Osteocyte (in vitro differentiated cells): Measurements from ENCODE around the gene GBGT1. TPM values are rescaled to one million over a fixed set of nuclear protein-coding genes. Genes with fewer than 3 reads are reported as not detected.

ENCODE experiments used
- DNase-seq: peaks from one replicate; pipeline ENCODE4 v3.0.0; 2021; ENCODE audit warnings: mixed read lengths; ENCODE audit not compliant: unreplicated experiment; ENCODE audit errors: extremely low spot score
- H3K27ac Mint-ChIP-seq: one replicate; pipeline ENCODE4 v1.8.0; 2021; ENCODE audit warnings: mild to moderate bottlenecking, mixed read lengths; ENCODE audit not compliant: unreplicated experiment
- H3K27me3 Mint-ChIP-seq: one replicate; pipeline ENCODE4 v1.8.0; 2021; ENCODE audit warnings: mixed read lengths; ENCODE audit not compliant: unreplicated experiment
- H3K36me3 Mint-ChIP-seq: one replicate; pipeline ENCODE4 v1.8.0; 2021; ENCODE audit warnings: mixed read lengths; ENCODE audit not compliant: unreplicated experiment
- H3K4me1 Mint-ChIP-seq: one replicate; pipeline ENCODE4 v1.8.0; 2021; ENCODE audit warnings: mixed read lengths; ENCODE audit not compliant: unreplicated experiment
- H3K4me3 Mint-ChIP-seq: one replicate; pipeline ENCODE4 v1.8.0; 2021; ENCODE audit warnings: mild to moderate bottlenecking, moderate library complexity, mixed read lengths; ENCODE audit not compliant: unreplicated experiment
- H3K9me3 Mint-ChIP-seq: one replicate; pipeline ENCODE4 v1.8.0; 2021; ENCODE audit warnings: mixed read lengths; ENCODE audit not compliant: unreplicated experiment
- CTCF ChIP-seq: fragments of 200-600 bp; sonication (generic); IDR thresholded peaks from 2 replicates; pipeline ENCODE4 v1.5.0; 2021; ENCODE audit warnings: antibody characterized with exemption, mild to moderate bottlenecking, moderate library complexity
- total RNA-seq: library from RNA; stranded (reverse); gene quantifications from 2 replicates; pipeline ENCODE4 v1.2.1, GENCODE V29; 2021

The GBGT1 gene
- total RNA-seq, 1 donor from 2014 or later: 4.1 TPM

- H3K9me3 Mint-ChIP-seq: no peaks in the 10 kb centered on the region
- H3K36me3 Mint-ChIP-seq: no peaks in the 10 kb centered on the region
- H3K27me3 Mint-ChIP-seq: peaks cover 18% of the 10 kb centered on the region
- H3K27ac Mint-ChIP-seq: no peak overlapping the region
- no peak overlapping the region for H3K4me3 Mint-ChIP-seq
- peaks cover 2% of the 10 kb centered on the region for H3K4me1 Mint-ChIP-seq
- no peak for DNase-seq
- no peak for TF ChIP-seq CTCF
Observed at GRCh38 chr9:133169102-133169501, 5.4 kb upstream of the GBGT1 start.

GRCh38 chr9:133168432-133168831, 4.7 kb upstream of the GBGT1 start:
- Mint-ChIP-seq H3K27ac (no peak overlapping the region), H3K4me3 (no peak overlapping the region), H3K4me1 (peaks cover 6% of the 10 kb centered on the region), H3K9me3 (no peaks in the 10 kb centered on the region), H3K36me3 (no peaks in the 10 kb centered on the region), H3K27me3 (peaks cover 11% of the 10 kb centered on the region)
- no peak for DNase-seq
- no peak for TF ChIP-seq CTCF

- TF ChIP-seq CTCF: no peak
- peaks cover 6% of the 10 kb centered on the region for H3K4me1 Mint-ChIP-seq
- DNase-seq: no peak
- H3K27me3 Mint-ChIP-seq: peaks cover 8% of the 10 kb centered on the region
- no peaks in the 10 kb centered on the region for H3K9me3 Mint-ChIP-seq
- no peaks in the 10 kb centered on the region for H3K36me3 Mint-ChIP-seq
- H3K27ac Mint-ChIP-seq: no peak overlapping the region
- H3K4me3 Mint-ChIP-seq: no peak overlapping the region
Observed at GRCh38 chr9:133167769-133168168, 4.1 kb upstream of the GBGT1 start.

GRCh38 chr9:133167096-133167730, 3.5 kb upstream of the GBGT1 start:
- H3K36me3 Mint-ChIP-seq: no peaks in the 10 kb centered on the region

GRCh38 chr9:133166392-133166791, 2.7 kb upstream of the GBGT1 start:
- Mint-ChIP-seq H3K4me3 (no peak overlapping the region), H3K36me3 (no peaks in the 10 kb centered on the region), H3K9me3 (no peaks in the 10 kb centered on the region), H3K4me1 (peaks cover 6% of the 10 kb centered on the region), H3K27me3 (peaks cover under 1% of the 10 kb centered on the region), H3K27ac (no peak overlapping the region)
- no peak for DNase-seq
- no peak for TF ChIP-seq CTCF

More at GRCh38 chr9:133167096-133167730, 3.5 kb upstream of the GBGT1 start:
- Mint-ChIP-seq H3K4me1 (peaks cover 6% of the 10 kb centered on the region), H3K9me3 (no peaks in the 10 kb centered on the region), H3K4me3 (no peak overlapping the region), H3K27ac (no peak overlapping the region), H3K27me3 (peaks cover 7% of the 10 kb centered on the region)
- no peak for DNase-seq
- TF ChIP-seq CTCF: no peak
